A549 (cell line): ENCODE results near the gene TENT4A. TPM values are rescaled to one million over a fixed set of nuclear protein-coding genes. Genes with fewer than 3 reads are reported as not detected.

Source experiments
- ATAC-seq, 2 experiments: fragments of 200-7000 bp in 1 of 2; fragments of >200 bp in 1 of 2; cut with Nextera tagmentation in 1 of 2; cut with Tn5 transposase in 1 of 2; 3 replicates each; pipeline versions ENCODE4 v1.8.0 to v1.9.1; 2018 to 2020; ENCODE audit warnings: mild to moderate bottlenecking in 1 of 2, moderate library complexity in 1 of 2
- CTCF ChIA-PET: fragments of 300-600 bp; sonication (Branson Sonifier 250); formaldehyde crosslinking; extraction: SDS; loops from one replicate; lab custom pipeline; 2021; ENCODE audit warnings: antibody characterized with exemption, inconsistent platforms; lab: Yijun Ruan, JAX
- POLR2A ChIA-PET: fragments of 350-600 bp; formaldehyde crosslinking; extraction: SDS; loops from one replicate; lab custom pipeline; 2021; ENCODE audit warnings: antibody characterized with exemption, inconsistent platforms; lab: Yijun Ruan, JAX
- DNase-seq, 2 experiments: peaks; one replicate each; pipeline versions ENCODE4 v3.0.0 to v3.0.0-alpha.2; 2011 to 2016; ENCODE audit warnings: low read depth in 1 of 2, low spot score in 1 of 2
- FAIRE-seq: peaks from 2 replicates; lab custom pipeline; 2011; peaks lifted over from hg19 to GRCh38; lab: Jason Lieb, UNC
- H3K27ac ChIP-seq, 2 experiments: fragments of >200 bp; sonication (Bioruptor Twin); formaldehyde crosslinking; 3 replicates each; pipeline ENCODE4 v1.5.1; 2016 to 2017
- H3K4me1 ChIP-seq: fragments of >200 bp; sonication (Bioruptor Twin); formaldehyde crosslinking; 3 replicates; pipeline ENCODE4 v1.6.1; 2016
- H3K4me2 ChIP-seq: fragments of >200 bp; sonication (Bioruptor Twin); formaldehyde crosslinking; 3 replicates; pipeline ENCODE4 v1.6.1; 2016
- H3K4me3 ChIP-seq: fragments of >200 bp; sonication (Bioruptor Twin); formaldehyde crosslinking; 3 replicates; pipeline ENCODE4 v1.5.1; 2016
- H3K9me3 ChIP-seq: fragments of >200 bp; sonication (Bioruptor Twin); formaldehyde crosslinking; 3 replicates; pipeline ENCODE4 v1.6.1; 2016
- CBX2 ChIP-seq: fragments of 200-600 bp; sonication (generic); IDR thresholded peaks from 2 replicates; pipeline ENCODE4 v1.6.1; 2016; ENCODE audit warnings: low read depth, mild to moderate bottlenecking, borderline replicate concordance
- CHD4 ChIP-seq: fragments of 200-600 bp; sonication (generic); IDR thresholded peaks from 2 replicates; pipeline ENCODE4 v1.6.1; 2016; ENCODE audit warnings: antibody characterized with exemption, mild to moderate bottlenecking, borderline replicate concordance
- EHF ChIP-seq: fragments of 250-450 bp; sonication (Bioruptor Pico); IDR thresholded peaks from 2 replicates; pipeline ENCODE4 v1.5.0; 2020; ENCODE audit warnings: mild to moderate bottlenecking
- EHMT2 ChIP-seq: fragments of 200-600 bp; sonication (generic); IDR thresholded peaks from 2 replicates; pipeline ENCODE4 v1.6.1; 2016; ENCODE audit warnings: antibody characterized with exemption, low read depth, mild to moderate bottlenecking, moderate library complexity
- ESRRA ChIP-seq: fragments of 150-350 bp; IDR thresholded peaks from 2 replicates; pipeline ENCODE4 v1.6.1; 2014; ENCODE audit warnings: mild to moderate bottlenecking, low read length, borderline replicate concordance
- FOSB ChIP-seq: fragments of 250-450 bp; sonication (Bioruptor Pico); IDR thresholded peaks from 2 replicates; pipeline ENCODE4 v1.5.0; 2020; ENCODE audit warnings: mild to moderate bottlenecking, moderate library complexity
- GATA3 ChIP-seq: IDR thresholded peaks from 2 replicates; pipeline ENCODE4 v1.6.1; 2012; ENCODE audit warnings: borderline replicate concordance
- HOXA7 ChIP-seq: fragments of 250-450 bp; sonication (Bioruptor Pico); IDR thresholded peaks from 2 replicates; pipeline ENCODE4 v1.5.0; 2020; ENCODE audit warnings: mild to moderate bottlenecking, moderate library complexity
- HOXB5 ChIP-seq: fragments of 250-450 bp; sonication (Bioruptor Pico); IDR thresholded peaks from 2 replicates; pipeline ENCODE4 v1.5.0; 2020; ENCODE audit warnings: mild to moderate bottlenecking, moderate library complexity
- MYC ChIP-seq: IDR thresholded peaks from 2 replicates; pipeline ENCODE4 v1.6.1; 2012; ENCODE audit warnings: mild to moderate bottlenecking, inconsistent platforms, low read length, improper control_type of control experiment, borderline replicate concordance
- NFE2L2 ChIP-seq: fragments of 150-350 bp; conservative IDR thresholded peaks from 2 replicates; pipeline ENCODE4 v1.6.1; 2014; ENCODE audit warnings: low read length
- NR3C1 ChIP-seq: fragments of >200 bp; sonication (Bioruptor Twin); formaldehyde crosslinking; IDR thresholded peaks from 3 replicates; pipeline ENCODE4 v1.6.1; 2017
- TP53 ChIP-seq: fragments of 250-450 bp; sonication (Bioruptor Pico); IDR thresholded peaks from 2 replicates; pipeline ENCODE4 v1.5.0; 2021; ENCODE audit warnings: mild to moderate bottlenecking, moderate library complexity
- ZC3H11A ChIP-seq: fragments of 450-650 bp; IDR thresholded peaks from 2 replicates; pipeline ENCODE4 v1.6.1; 2014; ENCODE audit warnings: antibody characterized with exemption, mild to moderate bottlenecking
- ZSCAN20 ChIP-seq: fragments of 250-450 bp; sonication (Bioruptor Pico); IDR thresholded peaks from 2 replicates; pipeline ENCODE4 v1.8.0; 2022; ENCODE audit warnings: mild to moderate bottlenecking, moderate library complexity
- WGBS: methylation state at CpG from one replicate; pipeline ENCODE4 v1.1.6; 2017; ENCODE audit errors: missing lambda C conversion rate; 5-methylcytosine and 5-hydroxymethylcytosine counted together
- polyA plus RNA-seq, 4 experiments: library from polyadenylated mRNA; depleted of rRNA in 3 of 4; stranded (reverse); fragments of >200 nt; fragmentation: RNase III in 1 of 4; extraction: RNeasy Plus Mini Kit Qiagen cat#74134 plus additional on column Dnase treatment in 1 of 4; gene quantifications; 2 replicates in 3 of 4; 3 replicates in 1 of 4; pipeline ENCODE4 v1.2.3, GENCODE V29; 2011 to 2017
- TF ChIP-seq, protein P1 (sequence below): fragments of 450-650 bp; IDR thresholded peaks from 2 replicates; pipeline ENCODE4 v1.6.1; 2014; ENCODE audit warnings: antibody characterized with exemption

Gene TENT4A
- polyA plus RNA-seq, 2 of the 4 experiments (the other 2 are of a cell fraction) = 7.2 to 15.2 TPM

DNA sequence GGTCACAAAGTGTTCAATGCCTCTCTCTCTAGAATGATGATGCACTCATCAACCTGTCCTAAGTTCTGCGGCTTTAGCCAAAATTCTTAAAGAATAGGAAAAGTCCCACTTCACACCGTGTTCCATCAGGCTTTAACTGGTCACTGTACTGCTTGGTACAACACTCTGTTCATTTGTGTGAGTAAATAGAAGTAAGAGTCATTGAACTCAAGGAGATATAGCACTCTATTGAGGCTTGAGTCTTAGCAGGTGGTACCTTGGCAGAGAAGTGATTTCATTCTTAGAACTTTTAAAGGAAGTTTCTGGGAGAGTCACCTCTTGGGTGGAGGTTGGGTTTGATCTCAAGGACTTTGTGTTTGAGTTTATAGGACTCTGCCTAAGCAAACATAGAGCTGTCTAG, 92.6 kb downstream of the TENT4A start:
- Histone ChIP-seq H3K4me2 (no peak overlapping the region), H3K27ac (no peak overlapping the region)
- no peak for FAIRE-seq
- ATAC-seq = no peak
- POLR2A ChIA-PET = no interaction called here
- no peak for TF ChIP-seq FOSB (CRISPR knock-in tag)
- TF ChIP-seq HOXA7 (CRISPR knock-in tag) = no peak
- no peak for TF ChIP-seq CBX2
- TF ChIP-seq GATA3 = no peak
- TF ChIP-seq NFE2L2 = no peak
- no peak for TF ChIP-seq ESRRA
- TF ChIP-seq CHD4 = no peak
- no peak for TF ChIP-seq EHF
- no peak for TF ChIP-seq MYC
- TF ChIP-seq ZSCAN20 (CRISPR knock-in tag) = no peak
- TF ChIP-seq ZC3H11A = no peak
- no peak for TF ChIP-seq NR3C1
- TF ChIP-seq TP53 (CRISPR knock-in tag) = no peak
- TF ChIP-seq EHMT2 = no peak
- no peak for TF ChIP-seq HOXB5 (CRISPR knock-in tag)
- TF ChIP-seq, protein P1, sequence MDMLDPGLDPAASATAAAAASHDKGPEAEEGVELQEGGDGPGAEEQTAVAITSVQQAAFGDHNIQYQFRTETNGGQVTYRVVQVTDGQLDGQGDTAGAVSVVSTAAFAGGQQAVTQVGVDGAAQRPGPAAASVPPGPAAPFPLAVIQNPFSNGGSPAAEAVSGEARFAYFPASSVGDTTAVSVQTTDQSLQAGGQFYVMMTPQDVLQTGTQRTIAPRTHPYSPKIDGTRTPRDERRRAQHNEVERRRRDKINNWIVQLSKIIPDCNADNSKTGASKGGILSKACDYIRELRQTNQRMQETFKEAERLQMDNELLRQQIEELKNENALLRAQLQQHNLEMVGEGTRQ = no peak
- TF ChIP-seq, all 56 proteins: peak for 0
- Histone ChIP-seq H3K4me1 (no peaks in the 10 kb centered on the region), H3K9me3 (peaks cover 7% of the 10 kb centered on the region; the same call in 1 of the 3 replicates), H3K4me3 (no peak overlapping the region)
- DNase-seq = no peak
- CTCF ChIA-PET = interaction anchor here (1.5 kb wide), 1 partner anchor 15 kb away, joined by 3 read pairs; no protein-coding TSS in a partner anchor
- WGBS = 0% methylated on average over 2 of the region's 2 CpGs

Other genes with a start within 250 kb of the TENT4A start
- gene NSUN2, start 80.4 kb upstream of the TENT4A start, polyA plus RNA-seq (2011; rRNA removed) = 91.3 and 95.7 TPM in 2 replicates
- 99.4 to 109 TPM (median 101 TPM) in 3 replicates for gene NSUN2, start 80.4 kb upstream of the TENT4A start, polyA plus RNA-seq (2017; fragmentation: RNase III; extraction: RNeasy Plus Mini Kit Qiagen cat#74134 plus additional on column Dnase treatment)
- gene SRD5A1, start 80.0 kb upstream of the TENT4A start, polyA plus RNA-seq (2011; rRNA removed) = 25.4 and 28.1 TPM in 2 replicates
- 9.7 to 12.2 TPM (median 11.1 TPM) in 3 replicates for gene SRD5A1, start 80.0 kb upstream of the TENT4A start, polyA plus RNA-seq (2017; fragmentation: RNase III; extraction: RNeasy Plus Mini Kit Qiagen cat#74134 plus additional on column Dnase treatment)